Measurements from ENCODE around the gene PER1.

DNA sequence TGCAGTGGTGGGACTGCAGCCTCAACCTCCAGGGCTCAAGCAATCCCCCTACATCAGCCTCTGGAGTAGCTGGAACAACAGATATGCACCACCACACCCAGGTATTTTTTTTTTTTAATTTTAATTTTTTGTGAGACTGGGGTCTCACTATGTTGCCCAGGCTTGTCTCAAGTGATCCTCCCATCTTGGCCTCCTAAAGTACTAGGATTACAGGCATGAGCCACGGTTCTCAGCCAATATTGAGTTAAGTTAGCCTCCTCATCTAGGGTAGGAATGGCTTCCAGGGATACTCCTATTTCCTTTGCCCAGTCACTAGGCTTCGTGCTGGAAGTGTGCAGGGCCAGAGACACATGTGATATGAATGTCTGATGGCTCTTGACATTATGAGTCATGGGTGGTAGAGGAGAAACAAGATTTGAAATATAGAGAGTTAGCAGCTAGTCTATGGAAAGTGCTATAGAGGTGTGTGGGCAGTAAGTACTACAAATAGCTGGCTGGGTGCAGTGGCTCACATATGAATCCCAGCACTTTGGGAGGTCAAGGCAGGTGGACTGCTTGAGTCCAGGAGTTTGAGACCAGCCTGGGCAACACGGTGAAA lies 20.3 kb downstream of the PER1 start:
- TF ChIP-seq, protein P1, sequence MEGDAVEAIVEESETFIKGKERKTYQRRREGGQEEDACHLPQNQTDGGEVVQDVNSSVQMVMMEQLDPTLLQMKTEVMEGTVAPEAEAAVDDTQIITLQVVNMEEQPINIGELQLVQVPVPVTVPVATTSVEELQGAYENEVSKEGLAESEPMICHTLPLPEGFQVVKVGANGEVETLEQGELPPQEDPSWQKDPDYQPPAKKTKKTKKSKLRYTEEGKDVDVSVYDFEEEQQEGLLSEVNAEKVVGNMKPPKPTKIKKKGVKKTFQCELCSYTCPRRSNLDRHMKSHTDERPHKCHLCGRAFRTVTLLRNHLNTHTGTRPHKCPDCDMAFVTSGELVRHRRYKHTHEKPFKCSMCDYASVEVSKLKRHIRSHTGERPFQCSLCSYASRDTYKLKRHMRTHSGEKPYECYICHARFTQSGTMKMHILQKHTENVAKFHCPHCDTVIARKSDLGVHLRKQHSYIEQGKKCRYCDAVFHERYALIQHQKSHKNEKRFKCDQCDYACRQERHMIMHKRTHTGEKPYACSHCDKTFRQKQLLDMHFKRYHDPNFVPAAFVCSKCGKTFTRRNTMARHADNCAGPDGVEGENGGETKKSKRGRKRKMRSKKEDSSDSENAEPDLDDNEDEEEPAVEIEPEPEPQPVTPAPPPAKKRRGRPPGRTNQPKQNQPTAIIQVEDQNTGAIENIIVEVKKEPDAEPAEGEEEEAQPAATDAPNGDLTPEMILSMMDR (IDR thresholded peaks at IDR 0.05) = no peak
- no peak for TF ChIP-seq POLR2A (IDR thresholded peaks at IDR 0.05)
